SIG-M5 (cell line): ENCODE measurements around the gene IL33.

Source experiments
- DNase-seq: peaks from one replicate; lab custom pipeline; 2025; lab: John Stamatoyannopoulos, UW

The IL33 gene

DNA sequence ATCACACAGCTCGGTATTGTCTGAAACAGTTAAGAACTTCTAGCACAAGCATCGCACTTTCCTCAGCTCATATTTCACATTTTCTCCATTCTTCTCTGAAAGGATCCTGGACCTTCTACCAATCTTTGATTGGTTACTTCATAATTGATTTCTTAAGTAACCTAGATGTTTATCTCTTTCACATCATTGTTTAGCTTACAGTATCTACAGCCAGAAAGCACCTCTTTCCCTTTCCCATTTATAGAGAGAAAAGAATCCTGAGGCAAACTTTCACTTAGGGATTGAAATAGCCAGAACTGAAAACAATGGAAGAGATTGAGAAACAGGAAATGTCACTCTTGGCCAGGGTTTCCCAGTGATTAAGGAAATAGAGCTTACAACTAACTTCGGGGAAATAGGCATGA is 2.5 kb downstream of the IL33 start:
- no peak for DNase-seq

DNA sequence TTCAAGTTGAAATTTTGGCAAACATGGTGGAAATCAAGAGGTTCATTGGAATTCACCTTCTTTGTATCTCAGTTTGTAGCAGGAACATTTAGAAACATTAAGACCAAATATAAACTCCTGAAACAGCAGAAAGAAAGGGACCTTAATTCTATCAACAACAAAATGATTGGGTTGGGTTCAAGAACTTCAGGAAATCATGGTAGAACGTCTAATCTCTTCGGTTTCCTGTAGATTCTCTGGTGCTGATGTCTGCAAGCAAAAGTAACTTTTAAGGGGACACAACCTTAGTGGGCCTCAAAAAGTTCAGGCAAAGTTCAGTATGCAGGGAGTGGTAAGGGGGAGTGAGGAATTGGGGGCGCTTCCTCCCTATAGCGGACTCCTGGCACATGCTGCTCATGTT is 3.4 kb downstream of the IL33 start:
- no peak for DNase-seq

DNA sequence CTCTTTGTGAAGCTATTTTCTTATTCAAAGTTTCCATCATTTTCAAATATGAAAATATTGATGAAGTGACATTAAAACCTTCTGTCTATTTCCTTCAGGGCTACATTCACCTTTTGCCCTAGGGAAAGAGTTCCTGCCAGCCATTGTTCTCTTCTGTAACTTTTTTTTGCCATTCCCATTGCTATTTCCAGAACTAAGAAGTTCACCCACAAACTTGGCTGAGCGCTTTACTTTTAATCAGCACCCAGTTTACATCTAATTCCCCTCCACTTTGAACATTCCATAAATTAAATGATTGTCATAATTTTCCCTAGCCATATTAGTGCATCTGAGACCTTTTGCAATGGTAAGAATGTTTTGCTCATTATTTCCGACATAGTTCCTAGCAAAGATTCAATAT is 4.4 kb downstream of the IL33 start:
- no peak for DNase-seq

DNA sequence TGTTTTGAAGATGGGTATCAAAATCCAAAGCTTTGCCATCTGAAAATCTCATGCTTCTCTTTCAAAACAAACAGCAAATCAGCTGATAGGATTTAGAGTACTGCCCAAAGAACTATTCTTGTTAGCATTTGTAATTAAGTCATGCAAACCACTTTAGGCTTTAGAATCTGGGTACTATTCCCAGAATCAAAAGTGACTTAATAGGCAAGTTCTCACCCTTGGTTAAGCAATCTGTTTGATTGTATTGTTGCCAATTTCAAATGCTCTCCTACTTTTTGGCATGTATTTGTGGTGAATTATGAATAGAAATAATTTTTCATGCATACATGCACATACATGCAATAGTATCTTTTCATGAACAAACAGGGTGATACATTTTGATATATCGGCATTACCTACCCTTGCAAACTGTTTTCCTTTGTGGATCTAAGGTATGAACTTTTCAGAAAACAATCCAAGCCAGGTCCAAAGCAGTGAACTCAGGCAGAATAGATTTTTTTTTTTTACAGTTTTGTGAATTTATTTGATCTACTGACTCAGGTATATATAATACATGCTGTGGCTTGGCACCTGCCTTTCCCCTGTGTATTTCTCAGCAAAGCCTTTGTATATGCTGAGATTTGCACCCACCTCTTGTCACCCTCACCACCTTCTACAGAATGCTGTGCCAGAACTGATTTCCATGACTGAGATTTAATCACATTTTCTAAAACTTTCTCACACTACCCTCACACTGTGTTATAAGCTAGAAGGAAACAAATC is 9.0 kb downstream of the IL33 start:
- no peak for DNase-seq

DNA sequence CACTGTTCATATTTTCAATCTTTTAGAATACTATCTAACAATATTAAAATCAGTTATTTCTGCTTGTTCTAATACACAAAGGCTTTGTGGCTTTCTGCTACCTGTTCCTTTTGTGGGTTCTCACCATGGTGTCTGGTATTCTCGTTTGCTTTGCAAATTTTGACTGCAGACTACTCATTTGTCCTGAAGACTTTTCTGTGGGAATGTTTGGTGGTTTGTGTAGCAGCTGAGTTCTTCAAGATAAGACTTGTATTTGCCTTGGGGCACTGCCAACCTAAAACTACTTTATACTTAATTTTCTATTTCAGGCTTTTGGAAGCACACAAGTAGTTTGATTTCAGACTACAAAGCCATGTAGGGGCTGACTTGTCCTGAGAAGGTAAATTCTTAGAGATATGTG is 11.1 kb downstream of the IL33 start:
- DNase-seq: no peak

DNA sequence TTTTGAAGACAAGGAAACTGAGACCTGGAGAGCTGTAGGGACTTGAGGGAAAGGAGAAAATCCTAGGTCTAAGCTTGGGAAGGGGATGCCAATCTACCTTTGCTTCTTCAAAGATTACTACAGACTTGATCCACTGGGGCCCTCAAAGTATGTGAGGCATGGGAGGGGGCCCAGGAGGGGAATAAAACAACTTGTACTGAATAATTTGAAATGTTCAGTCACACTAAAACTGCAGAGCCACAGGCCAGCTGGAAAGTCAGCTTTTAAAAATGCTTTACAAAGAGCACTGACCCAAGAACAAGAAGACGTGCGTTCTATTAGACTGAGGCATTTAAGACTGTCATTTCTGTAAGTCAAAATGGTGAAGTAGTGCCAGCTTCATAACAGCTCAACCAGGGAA is 13.6 kb downstream of the IL33 start:
- DNase-seq: no peak

DNA sequence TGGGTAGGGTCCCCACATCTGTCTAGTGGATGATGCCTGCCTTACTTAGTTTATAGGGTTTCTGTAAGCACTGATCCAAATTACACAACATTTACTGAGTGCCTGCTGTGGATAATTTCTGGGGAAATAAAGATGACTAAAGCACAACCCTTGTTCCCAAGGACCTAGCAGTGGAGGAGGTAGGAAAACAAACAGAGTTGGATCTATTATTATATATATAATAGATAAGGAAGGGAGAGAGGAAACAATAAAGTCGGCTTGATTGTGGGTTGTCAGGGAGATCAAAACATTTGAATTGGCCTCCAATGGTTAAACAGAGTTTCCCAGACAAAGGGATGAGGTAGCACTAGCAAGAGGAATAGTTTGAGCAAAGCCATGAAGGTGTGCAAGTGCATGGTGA is 14.0 kb downstream of the IL33 start:
- DNase-seq: no peak

DNA sequence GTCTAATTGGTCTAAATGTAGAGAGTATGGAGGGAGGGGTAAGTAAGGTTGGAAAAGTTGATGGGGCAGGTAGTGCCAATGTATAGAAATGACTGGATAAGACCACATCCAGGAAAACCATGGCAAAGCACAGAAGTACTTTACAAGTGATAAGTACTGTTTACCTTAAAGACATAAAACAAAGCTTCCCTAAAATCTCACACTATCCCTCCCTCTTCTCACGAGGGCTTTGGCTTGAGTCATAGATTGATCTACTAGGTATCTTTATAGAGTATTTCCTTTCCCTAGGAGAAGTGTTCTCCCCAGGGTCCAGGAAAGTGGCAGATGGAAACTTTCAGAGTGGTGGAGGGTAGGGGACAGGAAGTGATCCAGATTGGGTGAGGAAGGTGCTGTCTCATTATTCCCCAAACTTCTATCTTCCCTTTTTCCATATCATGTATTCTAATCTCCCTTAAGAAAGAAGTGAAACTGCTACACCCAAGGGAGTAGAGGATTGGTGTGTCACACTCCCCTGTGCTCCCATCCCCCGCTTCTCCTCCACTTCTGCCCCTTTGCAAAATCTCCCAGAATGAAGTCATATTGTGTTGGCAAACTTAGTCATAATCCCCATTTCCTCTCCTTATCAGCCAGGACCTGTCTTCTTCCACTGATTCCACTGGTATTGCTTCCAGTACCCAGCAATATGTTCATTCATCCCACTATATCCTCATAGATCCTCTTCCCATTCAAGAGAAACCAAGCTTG is 14.6 kb downstream of the IL33 start:
- DNase-seq: peak; percentile 3

DNA sequence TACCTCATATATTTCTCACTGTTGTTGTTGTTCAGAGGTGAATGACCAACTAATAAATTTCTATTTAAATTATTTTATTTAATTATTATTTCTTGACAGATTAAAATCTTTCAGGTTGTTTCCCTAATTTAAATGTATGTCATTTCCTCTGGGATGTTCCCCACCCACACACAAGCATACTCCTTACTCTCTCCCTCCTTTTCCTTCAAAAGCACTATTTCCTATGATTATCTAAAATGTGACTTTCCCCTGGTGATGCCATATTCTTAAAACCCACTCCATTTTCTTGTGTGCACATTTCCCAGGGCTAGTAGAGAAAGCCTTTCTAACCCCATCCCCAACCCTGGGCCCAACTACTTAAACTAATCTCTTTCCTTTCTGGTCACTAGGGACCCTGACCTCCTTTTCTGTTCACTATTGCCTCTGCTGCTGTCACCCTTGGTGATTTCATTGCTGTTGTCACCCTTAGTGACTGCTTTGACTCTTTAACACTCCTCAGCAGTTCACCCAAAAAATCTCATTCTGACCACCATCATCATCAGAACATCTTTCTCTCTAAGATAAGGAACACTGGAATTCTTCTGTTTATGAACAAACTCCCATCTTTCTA is 16.8 kb downstream of the IL33 start:
- DNase-seq: no peak

DNA sequence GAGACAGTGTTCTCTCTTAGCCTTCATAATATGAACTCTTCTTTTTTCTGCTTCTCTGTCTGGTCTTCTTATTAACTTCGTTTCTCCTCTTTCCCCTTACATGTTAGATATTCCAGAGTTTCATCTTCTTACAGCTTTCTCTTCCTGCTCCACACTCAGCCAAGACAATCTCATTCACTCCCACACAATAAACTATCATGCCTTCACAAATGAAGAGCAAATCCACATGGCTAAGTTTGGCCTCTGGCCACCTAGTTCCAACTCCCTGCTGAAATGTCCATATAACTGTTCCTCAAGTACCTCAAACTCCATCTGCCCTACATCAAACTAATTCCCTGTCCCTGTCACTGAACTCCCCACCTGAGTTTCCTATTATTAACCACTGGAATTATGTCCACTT is 18.4 kb downstream of the IL33 start:
- no peak for DNase-seq

DNA sequence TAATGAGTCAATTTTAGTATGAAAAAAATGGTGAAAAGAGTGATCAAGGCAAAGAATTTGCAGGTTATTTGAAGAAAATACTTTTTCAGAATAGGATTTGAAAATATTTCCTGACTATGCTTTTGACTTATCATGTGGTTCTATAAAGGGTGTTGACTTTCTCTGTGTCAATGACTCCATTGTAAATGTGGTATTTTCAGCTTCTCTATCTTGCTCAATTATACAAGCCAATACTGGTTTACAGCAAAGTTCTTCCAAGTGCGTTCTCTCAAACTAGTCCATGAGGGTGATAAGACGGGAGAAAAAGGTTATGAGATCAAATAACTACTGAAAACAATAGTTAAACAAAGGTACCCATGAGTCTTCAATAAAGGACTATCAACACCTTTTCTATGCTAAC is 21.7 kb downstream of the IL33 start:
- no peak for DNase-seq

DNA sequence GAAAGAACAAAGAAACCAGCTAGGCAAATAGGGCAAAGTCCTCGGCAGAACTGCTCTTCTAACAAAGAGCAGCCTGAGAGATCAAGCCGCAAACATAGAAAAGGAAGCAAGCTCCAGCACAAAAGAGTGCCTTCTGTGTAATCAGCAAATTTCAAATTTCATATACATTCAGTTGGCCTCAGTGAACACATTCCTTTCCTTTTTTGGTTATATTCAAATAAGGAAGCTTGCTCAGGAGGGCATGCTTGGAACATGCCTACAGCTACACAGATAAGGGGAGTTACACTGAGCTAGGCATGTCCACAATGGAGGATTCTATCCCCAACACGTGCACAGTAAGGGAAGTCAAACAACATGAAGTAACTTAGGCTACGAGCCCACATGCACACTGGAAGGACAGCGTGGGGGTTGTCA is 23.4 kb downstream of the IL33 start:
- no peak for DNase-seq

DNA sequence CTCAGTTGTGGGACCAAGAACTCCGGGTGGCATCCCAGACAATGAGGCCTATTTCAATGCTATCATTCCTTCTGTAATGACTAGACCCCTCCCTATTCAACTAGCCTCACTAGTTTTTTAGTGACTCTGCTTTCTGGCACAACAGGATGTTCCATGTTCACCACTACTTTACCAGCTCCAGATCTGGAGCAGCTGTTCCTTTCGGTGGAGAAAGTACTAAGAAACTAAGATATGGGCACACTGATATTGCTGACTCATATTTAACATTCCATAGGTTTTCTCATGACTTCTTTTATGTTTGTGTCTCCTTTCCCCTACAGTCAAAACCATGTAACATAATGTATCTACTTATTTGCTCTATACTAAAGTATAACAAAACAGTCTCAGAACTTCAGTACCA is 24.1 kb downstream of the IL33 start:
- no peak for DNase-seq

DNA sequence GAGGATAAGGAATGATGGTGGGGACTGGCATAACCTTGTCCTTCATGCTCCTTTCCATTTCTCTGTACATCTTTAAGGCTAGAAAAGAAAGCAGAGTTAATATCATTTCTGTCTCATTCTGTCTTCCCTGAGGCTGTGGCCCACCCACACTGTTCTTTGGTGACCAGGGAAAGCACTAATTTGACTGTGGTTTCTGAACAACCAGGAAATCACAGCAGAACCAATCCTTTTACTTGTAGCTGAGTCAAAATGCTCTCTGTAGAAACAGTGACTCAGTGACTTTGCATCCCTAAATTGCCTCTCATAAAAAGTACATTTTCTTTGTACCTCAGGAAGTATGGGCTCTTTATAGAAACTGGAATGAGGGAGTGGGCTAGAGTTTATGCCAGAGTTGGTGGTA is 28.1 kb downstream of the IL33 start:
- no peak for DNase-seq

DNA sequence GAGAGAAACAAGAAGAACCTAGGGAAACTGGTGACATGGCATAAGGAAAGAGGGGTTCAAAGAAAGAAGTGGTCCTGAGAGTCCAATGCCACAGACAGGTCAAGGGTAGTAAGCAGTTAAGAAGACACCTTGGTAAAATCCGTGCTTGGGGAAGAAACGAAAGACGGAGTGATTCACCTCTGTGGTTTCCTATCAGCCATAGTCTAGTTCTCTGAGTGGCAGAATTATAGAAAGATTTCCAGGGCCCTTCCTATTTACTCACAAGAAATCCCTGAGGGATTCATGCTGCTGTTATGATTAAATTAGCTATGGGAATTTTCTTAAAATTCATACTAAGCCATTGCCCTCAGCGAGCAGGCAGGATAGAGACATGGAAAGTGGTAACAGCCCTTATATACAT is 31.7 kb downstream of the IL33 start:
- no peak for DNase-seq

DNA sequence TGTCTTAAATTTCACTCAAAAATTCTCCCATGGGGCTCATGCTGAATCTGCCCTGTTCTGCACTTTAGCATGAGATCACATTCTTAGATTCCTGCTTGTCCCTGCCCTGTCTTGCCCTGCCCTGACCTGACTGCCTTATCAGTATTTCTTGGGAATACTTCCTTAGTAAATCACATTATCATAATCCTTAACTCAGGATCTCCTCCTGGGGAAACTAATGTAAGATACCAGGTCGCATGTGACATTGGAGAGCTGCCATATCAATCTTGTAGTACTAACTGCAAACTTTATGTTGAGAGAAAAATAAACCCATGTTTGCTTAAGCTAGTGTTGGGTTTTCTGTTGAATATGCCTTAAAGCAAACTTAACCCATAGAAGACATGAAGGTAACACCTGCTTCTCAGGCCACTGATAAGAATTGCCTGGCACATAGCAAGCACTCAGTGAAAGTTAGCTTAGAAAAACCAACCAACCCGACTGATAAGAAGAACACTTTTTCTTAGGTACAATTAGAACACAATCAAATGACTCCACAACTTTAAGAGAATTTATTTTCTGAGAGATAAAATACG is 53.3 kb downstream of the IL33 start:
- no peak for DNase-seq

DNA sequence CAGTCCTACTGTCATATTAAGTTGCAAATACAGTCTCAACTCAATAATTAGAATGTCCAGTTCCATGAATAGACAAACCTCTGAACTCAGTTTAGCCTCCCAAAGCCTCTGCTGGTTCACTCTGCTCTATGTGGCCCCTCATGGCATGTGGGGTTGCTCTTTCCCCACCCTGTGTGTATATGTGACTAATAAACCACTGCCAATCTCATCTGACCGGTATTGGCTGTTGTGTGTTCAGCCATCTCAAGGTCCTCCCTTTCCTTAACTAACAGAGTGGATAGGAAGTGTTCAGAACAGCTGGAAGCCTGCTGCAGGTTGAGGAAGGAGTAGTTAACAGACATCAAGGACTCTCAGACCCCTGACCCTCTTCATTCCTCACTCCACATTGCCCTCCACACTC is 55.3 kb downstream of the IL33 start:
- no peak for DNase-seq

DNA sequence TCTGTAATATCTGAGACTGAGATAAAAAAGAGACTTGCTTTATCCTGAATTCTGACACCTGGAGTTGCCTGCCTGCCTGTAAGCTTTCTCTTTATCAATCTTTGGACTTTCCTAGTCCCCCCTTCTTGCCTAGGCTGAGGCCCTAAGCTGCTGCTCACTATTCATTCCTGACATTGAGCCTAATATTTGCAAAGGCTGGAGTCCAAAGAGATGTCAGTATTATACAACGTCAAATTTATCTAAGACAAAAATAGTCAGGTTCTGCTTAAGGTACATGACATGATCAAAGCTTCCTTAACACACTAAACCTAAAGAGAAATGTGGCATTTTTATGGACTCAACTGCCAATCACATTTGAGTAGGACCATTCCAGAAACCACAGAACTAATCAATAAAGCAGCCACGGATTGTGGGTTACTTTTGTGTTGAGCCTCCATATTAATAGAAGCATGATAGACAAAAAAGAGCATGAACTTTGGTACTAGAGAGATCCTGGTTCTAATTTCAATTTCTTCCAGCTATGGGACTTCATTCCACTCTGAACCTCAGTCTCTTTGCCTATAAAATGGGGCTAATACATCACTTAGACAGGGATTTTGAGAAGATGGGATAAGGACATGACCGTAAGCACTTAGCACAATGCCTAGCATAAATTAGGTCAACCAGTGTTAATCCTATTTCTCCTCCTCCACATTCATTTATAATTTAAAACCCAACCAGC is 56.1 kb downstream of the IL33 start:
- no peak for DNase-seq

DNA sequence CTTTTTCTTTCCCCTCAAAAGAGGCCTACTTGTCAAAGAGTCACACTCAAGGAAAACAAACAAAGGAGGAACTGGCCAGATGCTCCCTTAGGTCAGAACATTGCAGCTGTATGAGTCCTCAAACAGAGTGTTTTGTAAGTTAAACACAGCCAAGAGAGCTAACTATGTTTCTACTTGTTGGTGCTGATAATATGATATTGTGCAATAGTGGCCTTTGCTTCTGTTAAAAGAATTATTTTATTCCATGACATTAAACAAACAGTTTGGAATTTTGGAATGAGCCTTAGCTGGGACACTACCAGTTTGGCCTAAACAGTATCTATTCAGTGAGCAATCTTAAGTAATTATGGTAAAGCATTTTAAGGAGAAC is 56.6 kb downstream of the IL33 start:
- DNase-seq: no peak

DNA sequence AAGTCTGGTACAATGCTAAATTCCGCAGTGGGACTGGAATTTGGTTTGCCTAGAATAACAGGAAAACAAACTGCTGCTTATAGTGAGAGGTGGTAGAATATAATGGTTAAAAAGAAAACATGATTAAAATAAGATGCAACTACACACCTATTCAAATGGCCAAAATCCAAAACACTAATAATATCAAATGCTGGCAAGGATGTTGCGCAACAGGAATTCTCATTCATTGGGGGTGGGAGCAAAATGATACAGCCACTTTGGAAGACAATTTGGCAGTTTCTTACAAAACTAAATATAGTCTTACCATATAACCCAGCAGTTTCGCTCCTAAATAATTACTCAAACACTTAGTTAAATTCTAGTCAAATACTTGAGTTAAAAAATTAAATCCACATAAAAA is 61.8 kb downstream of the IL33 start:
- DNase-seq: no peak

DNA sequence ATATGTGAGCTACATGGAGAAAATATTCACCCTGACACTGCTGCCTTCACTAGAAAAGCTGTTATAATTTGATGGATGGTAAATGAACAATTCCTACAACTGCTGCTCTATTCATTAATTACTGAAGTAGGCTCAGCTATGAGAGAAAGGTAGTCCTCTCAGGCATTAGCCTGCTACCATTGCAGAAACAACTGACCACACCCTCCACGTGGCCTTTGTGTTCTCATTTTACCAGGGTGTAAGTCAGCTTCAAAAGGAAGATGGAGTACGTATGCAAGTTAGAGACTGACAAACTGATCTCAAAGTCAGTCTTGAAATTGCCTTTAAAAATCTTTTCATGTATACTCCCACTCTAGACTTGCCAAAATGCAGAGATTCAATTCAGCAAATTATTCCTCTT is 86.3 kb downstream of the IL33 start:
- no peak for DNase-seq

DNA sequence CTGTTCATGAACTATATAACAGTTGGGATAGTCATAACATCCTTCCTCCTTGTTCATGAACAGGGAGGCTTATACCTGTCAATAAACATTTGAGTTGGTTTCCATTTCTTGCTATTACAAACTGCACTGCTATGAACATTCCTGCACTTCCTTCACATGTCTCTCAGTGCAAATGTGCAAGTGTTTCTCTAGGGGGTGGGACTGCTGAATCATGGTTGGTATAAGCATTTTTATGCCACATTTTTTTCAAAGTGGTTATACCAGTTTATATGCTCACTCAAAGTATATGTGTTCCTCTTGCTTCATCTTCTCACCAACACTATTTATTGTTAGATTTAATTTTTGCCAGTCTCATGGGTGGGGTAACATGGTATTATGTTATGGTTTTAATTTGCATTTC is 86.8 kb downstream of the IL33 start:
- no peak for DNase-seq

DNA sequence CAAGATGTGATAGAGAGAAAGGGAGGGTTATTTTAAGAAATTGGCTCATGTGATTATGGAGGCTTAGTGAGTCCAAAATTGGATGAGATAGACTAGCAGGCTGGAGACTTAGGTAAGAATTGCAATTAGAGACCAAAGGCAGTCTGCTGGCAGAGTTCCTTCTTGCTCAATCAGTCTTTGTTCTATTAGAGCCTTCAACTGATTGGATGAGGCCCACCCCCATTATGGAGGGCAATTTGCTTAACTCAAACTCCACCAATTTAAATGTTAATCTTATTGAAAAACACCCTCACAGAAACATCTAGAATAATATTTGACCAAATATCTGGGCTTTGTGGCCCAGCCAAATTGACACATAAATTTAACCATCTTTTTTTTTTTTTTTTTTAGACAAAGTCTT is 88.6 kb downstream of the IL33 start:
- no peak for DNase-seq
